Measurements from ENCODE around the gene TTF2.

The TTF2 gene

DNA sequence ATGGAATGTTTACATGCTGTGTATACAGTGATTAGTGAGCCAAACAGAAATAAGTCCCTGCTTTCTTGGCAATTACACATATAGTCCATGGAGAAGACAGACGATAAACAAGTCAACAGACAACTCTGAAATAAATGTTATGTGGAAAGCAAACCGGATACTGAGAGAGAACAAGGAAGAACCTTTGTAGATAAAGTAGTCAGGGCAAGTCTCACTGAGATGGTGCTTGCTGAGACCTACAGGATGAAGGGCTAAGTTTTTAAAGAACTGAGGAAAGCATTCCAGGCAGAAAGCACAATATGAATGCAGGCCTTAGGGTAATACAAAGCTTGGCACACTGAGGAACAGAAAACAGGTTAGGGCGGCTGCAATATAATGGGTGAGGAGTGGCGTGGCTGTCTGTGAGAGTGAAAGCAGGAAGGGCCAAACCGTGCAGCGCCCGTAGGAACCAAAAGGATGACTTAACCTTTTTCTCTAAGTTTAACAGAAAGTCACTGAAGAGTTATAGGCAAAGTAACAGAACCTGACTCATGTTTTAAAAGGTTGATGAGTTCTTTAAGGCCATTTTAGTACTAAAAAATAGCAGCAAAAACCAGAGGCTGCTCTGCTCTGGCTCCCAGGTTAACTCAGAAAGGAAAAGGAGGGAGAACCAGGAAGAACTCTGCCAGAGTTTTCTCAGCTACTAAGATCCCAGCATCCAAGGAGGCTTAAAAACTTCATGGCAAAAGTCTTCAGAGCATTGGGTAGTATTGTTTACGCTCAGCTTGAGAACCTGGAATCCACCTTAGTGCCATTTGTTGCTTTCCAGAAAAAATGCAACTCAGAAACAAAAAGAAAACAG lies 8.7 kb upstream of the TTF2 start:
- TF ChIP-seq, protein P1, sequence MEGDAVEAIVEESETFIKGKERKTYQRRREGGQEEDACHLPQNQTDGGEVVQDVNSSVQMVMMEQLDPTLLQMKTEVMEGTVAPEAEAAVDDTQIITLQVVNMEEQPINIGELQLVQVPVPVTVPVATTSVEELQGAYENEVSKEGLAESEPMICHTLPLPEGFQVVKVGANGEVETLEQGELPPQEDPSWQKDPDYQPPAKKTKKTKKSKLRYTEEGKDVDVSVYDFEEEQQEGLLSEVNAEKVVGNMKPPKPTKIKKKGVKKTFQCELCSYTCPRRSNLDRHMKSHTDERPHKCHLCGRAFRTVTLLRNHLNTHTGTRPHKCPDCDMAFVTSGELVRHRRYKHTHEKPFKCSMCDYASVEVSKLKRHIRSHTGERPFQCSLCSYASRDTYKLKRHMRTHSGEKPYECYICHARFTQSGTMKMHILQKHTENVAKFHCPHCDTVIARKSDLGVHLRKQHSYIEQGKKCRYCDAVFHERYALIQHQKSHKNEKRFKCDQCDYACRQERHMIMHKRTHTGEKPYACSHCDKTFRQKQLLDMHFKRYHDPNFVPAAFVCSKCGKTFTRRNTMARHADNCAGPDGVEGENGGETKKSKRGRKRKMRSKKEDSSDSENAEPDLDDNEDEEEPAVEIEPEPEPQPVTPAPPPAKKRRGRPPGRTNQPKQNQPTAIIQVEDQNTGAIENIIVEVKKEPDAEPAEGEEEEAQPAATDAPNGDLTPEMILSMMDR (IDR thresholded peaks at IDR 0.05; ENCODE audit: borderline replicate concordance, control extremely low read depth, extremely low read depth, insufficient read depth, missing control alignments) = no peak
- in situ Hi-C loops (cut with MboI; ENCODE audit: low sequenced_read_pairs, unreplicated experiment) = loop anchor here (10.0 kb wide), 4 partner anchors 63 to 487 kb away; no protein-coding TSS in a partner anchor
- DNase-seq (ENCODE audit: low spot score) = peak; percentile 68

DNA sequence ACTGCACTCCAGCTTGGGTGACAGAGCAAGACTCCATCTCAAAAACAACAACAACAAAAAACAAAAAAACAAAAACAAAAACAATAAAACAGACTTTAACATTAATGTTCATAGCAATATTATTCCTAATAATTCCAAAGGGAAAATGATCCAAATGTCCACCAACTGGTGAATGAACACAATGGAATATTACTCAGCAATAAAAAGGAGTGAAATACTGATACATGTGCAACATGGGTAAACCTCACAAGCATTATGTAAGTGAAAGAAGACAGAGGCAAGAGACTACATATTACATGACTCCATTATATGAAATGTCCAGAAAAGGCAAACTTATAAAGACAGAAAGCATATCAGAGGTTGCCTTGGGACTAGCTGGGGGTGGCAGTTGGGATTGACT lies 6.1 kb upstream of the TTF2 start:
- in situ Hi-C loops (cut with MboI; ENCODE audit: low sequenced_read_pairs, unreplicated experiment) = loop anchor here (10.0 kb wide), 4 partner anchors 61 to 489 kb away; no protein-coding TSS in a partner anchor
- TF ChIP-seq, protein P1 (IDR thresholded peaks at IDR 0.05; ENCODE audit: borderline replicate concordance, control extremely low read depth, extremely low read depth, insufficient read depth, missing control alignments) = no peak
- DNase-seq (ENCODE audit: low spot score) = no peak

DNA sequence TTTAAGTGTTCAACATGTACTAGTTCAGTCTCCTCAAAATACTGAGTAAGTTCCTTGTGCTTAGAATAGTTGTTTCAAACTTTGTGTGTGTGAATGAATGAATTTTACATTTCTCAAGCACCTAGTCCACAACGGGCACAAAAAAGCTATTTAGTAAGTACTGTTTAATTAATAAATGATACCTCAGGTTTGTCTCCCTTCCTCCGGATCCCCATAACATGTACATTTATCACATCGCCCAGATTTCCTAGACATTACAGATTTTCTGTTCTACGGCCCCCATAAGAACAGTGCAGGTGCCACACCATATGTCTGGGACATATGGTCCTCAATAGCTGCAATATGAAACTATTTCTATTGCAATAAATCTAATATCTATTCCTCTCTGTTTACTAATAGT lies 1.3 kb upstream of the TTF2 start:
- no peak for DNase-seq (ENCODE audit: low spot score)
- TF ChIP-seq, protein P1 (IDR thresholded peaks at IDR 0.05; ENCODE audit: borderline replicate concordance, control extremely low read depth, extremely low read depth, insufficient read depth, missing control alignments) = no peak
- in situ Hi-C loops (cut with MboI; ENCODE audit: low sequenced_read_pairs, unreplicated experiment) = loop anchor here (10.0 kb wide), 4 partner anchors 56 to 494 kb away; no protein-coding TSS in a partner anchor

DNA sequence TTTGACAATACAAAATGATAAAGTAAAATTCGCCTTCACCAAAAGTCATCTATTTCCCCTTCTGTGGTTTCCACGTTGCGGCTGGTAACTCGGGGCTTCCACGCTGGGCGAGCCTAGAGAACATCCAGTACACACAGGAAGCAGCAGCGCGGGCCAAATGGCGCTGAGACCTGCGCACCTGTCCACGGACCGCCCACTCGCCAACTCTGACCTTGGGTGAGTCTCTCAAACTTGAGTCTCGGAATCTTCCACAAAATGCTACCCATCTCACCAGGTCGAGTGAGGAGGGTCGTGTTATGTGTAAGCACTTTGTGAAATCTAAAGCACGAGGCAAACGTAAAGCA lies 820 bp upstream of the TTF2 start:
- peak; percentile 60 for DNase-seq (ENCODE audit: low spot score)
- TF ChIP-seq, protein P1 (IDR thresholded peaks at IDR 0.05; ENCODE audit: borderline replicate concordance, control extremely low read depth, extremely low read depth, insufficient read depth, missing control alignments) = no peak
- in situ Hi-C loops (cut with MboI; ENCODE audit: low sequenced_read_pairs, unreplicated experiment) = loop anchor here (10.0 kb wide), 4 partner anchors 55 to 495 kb away; no protein-coding TSS in a partner anchor

DNA sequence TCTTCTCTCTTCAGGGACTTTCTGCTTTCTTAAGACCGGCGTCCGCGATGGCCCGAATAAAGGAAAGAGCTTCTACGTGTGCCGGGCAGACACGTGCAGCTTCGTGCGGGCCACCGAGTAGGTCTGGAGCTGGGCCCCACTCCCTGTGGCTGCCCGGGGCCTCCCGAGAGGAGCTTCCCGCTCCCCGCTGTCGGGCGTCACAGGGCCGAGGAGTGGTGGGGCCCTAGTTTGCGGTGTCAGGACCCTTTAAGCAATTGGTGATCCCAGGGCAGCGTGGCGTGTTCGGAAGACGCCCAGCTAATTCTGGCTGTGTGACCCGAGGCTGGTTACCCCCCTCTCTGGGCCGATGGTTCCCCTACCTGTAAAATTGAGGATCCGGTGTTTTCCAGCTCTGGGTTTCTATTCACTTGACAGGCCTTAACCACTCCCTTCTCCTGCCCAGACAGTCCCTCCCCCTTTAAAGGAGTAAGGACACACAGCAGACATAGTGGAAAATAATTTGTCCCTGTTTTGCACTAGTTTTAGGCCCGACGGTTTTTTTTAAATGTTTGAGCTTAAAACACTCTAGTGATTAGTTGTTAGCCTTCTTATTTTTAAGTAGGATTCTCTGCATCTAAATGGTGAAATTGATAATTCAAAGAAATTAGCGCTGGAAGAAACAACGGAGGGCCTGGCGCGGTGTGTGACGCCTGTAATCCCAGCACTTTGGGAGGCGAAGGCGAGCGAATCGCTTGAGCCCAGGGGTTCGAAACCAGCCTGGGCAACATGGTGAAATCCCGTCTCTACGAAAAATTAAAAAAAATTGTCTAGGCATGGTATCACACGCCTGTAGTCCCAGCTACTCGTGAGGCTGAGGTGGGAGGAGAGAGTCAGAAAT lies 553 bp downstream of the TTF2 start:
- TF ChIP-seq, protein P1 (IDR thresholded peaks at IDR 0.05; ENCODE audit: borderline replicate concordance, control extremely low read depth, extremely low read depth, insufficient read depth, missing control alignments) = no peak
- DNase-seq (ENCODE audit: low spot score) = peak; percentile 52
- in situ Hi-C loops (cut with MboI; ENCODE audit: low sequenced_read_pairs, unreplicated experiment) = no loop called here

DNA sequence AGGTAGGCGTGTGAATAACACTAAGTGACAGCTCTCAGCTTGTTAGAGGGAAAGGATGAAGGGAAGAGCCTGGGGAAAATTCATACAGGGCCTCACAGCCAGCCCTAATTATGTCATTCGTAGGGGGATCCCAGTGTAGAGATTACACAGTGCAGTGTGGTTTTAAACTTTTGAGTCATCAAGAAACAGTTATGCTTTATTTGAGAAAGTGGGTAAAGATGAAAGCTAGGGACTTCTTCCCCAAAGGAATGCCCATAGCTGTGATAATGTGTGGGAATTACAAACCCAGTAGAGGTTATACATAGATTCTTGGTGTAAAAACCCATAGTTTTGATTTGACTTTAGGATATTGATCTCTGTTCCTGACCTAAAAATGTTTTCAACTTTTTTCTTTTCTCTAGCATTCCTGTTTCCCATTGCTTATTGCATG lies 1.9 kb downstream of the TTF2 start:
- TF ChIP-seq, protein P1 (IDR thresholded peaks at IDR 0.05; ENCODE audit: borderline replicate concordance, control extremely low read depth, extremely low read depth, insufficient read depth, missing control alignments) = no peak

More for the DNA sequence above, 1.9 kb downstream of the TTF2 start:
- peak; percentile 73 for DNase-seq (ENCODE audit: low spot score)
- in situ Hi-C loops (cut with MboI; ENCODE audit: low sequenced_read_pairs, unreplicated experiment) = no loop called here

All from GM13976 (cell line).